Measurements from ENCODE around the gene ADGRB3.

ADGRB3 gene

DNA sequence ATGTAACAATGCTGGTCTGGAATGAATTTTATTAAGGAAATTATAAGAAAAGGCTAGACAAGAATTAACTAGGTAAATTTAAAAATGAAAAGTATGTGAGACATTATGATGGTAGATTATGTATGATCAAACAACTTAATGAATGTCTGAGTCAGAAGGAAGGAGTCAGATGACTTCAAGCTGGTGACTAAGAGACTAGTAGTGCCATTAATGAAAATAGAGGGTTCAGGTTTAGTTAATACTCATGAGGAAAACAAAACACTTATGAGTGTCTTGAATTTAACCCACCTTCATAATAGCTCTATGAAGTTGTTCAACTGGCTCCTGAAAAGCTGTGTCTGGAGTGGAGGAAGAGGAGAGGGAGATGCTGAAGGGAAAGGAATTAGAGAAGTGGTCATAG, 256.3 kb downstream of the ADGRB3 start:
- Histone ChIP-seq H3K9me2 (ENCODE audit: low read depth, low read length) (no peaks in the 10 kb centered on the region), H3K27ac (ENCODE audit: low read depth, low read length, poor library complexity, severe bottlenecking) (no peak overlapping the region), H3K79me2 (ENCODE audit: insufficient read depth, low read length) (no peaks in the 10 kb centered on the region), H3K4me3 (ENCODE audit: low read depth, low read length, poor library complexity, severe bottlenecking) (no peak overlapping the region), H3F3A (ENCODE audit: insufficient read depth, low read length) (no peaks in the 10 kb centered on the region), H3K4me1 (ENCODE audit: insufficient read depth, low read length, severe bottlenecking) (peaks cover 7% of the 10 kb centered on the region), H4K20me1 (ENCODE audit: insufficient read depth, low read length) (no peaks in the 10 kb centered on the region), H3K9ac (ENCODE audit: low read length) (no peak overlapping the region), H3K27me3 (ENCODE audit: insufficient read depth, low read length) (no peaks in the 10 kb centered on the region), H3K36me3 (ENCODE audit: insufficient read depth, low read length) (no peaks in the 10 kb centered on the region), H3K4me2 (ENCODE audit: low read length) (no peak overlapping the region), H3K9me3 (ENCODE audit: low read length) (no peaks in the 10 kb centered on the region), H2AFZ (ENCODE audit: low read length) (no peak overlapping the region)
- TF ChIP-seq, protein P1, sequence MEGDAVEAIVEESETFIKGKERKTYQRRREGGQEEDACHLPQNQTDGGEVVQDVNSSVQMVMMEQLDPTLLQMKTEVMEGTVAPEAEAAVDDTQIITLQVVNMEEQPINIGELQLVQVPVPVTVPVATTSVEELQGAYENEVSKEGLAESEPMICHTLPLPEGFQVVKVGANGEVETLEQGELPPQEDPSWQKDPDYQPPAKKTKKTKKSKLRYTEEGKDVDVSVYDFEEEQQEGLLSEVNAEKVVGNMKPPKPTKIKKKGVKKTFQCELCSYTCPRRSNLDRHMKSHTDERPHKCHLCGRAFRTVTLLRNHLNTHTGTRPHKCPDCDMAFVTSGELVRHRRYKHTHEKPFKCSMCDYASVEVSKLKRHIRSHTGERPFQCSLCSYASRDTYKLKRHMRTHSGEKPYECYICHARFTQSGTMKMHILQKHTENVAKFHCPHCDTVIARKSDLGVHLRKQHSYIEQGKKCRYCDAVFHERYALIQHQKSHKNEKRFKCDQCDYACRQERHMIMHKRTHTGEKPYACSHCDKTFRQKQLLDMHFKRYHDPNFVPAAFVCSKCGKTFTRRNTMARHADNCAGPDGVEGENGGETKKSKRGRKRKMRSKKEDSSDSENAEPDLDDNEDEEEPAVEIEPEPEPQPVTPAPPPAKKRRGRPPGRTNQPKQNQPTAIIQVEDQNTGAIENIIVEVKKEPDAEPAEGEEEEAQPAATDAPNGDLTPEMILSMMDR (IDR thresholded peaks at IDR 0.05; ENCODE audit: low read length), result no peak
- no peak for TF ChIP-seq EZH2 (IDR thresholded peaks at IDR 0.05; ENCODE audit: borderline replicate concordance, low read length)

DNA sequence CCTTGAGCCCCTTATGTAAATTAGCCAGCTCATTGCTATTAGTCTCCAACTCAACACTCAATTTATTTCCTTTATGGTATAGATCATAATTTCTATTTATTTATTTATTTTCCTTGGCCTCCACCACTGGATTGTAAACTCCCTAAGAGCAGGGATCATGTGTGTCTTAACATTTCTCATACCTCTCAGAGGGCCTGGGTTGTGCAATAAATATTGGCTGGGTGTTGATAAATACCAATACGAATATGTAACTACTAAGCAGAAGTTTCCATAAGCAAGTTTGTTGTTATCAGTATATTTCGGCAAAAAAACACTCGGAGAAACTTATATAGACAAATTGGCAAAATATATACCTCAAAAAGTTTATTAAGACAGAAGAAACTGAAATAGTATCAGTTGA, 257.4 kb downstream of the ADGRB3 start:
- Histone ChIP-seq H3K4me2 (ENCODE audit: low read length) (no peak overlapping the region), H3K27ac (ENCODE audit: low read depth, low read length, poor library complexity, severe bottlenecking) (no peak overlapping the region), H3K36me3 (ENCODE audit: insufficient read depth, low read length) (no peaks in the 10 kb centered on the region), H3K4me3 (ENCODE audit: low read depth, low read length, poor library complexity, severe bottlenecking) (no peak overlapping the region), H4K20me1 (ENCODE audit: insufficient read depth, low read length) (no peaks in the 10 kb centered on the region), H3K9ac (ENCODE audit: low read length) (no peak overlapping the region), H2AFZ (ENCODE audit: low read length) (no peak overlapping the region), H3F3A (ENCODE audit: insufficient read depth, low read length) (no peaks in the 10 kb centered on the region), H3K9me2 (ENCODE audit: low read depth, low read length) (no peaks in the 10 kb centered on the region), H3K9me3 (ENCODE audit: low read length) (no peaks in the 10 kb centered on the region), H3K4me1 (ENCODE audit: insufficient read depth, low read length, severe bottlenecking) (peaks cover 7% of the 10 kb centered on the region), H3K27me3 (ENCODE audit: insufficient read depth, low read length) (no peaks in the 10 kb centered on the region), H3K79me2 (ENCODE audit: insufficient read depth, low read length) (no peaks in the 10 kb centered on the region)
- TF ChIP-seq, protein P1 (IDR thresholded peaks at IDR 0.05; ENCODE audit: low read length), result no peak
- no peak for TF ChIP-seq EZH2 (IDR thresholded peaks at IDR 0.05; ENCODE audit: borderline replicate concordance, low read length)

DNA sequence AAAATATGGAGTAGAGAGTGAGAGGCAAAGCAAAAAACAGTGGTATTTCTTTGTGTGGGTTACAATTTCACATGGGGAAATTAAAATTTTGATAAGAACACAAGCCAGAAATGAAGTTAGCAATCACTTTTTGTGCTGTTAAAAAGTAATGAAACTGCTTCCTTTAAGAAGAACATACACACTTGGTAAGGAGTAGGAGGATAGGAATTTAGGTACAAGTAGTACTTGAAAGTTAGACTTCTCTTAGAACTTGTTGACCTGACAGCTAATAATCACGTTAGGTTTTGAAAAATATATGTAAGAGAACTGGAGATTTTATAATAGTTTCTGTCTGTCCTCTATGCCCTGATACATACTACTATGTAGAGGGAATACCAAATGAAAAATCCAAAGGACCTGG, 260.8 kb downstream of the ADGRB3 start:
- no peaks in the 10 kb centered on the region for H4K20me1 ChIP-seq (ENCODE audit: insufficient read depth, low read length)
- H3K9ac ChIP-seq (ENCODE audit: low read length), result no peak overlapping the region
- no peak overlapping the region for H3K27ac ChIP-seq (ENCODE audit: low read depth, low read length, poor library complexity, severe bottlenecking)
- no peaks in the 10 kb centered on the region for H3K27me3 ChIP-seq (ENCODE audit: insufficient read depth, low read length)
- no peaks in the 10 kb centered on the region for H3K79me2 ChIP-seq (ENCODE audit: insufficient read depth, low read length)
- H3K4me1 ChIP-seq (ENCODE audit: insufficient read depth, low read length, severe bottlenecking), result peaks cover 7% of the 10 kb centered on the region
- no peak overlapping the region for H3K4me3 ChIP-seq (ENCODE audit: low read depth, low read length, poor library complexity, severe bottlenecking)
- no peaks in the 10 kb centered on the region for H3K36me3 ChIP-seq (ENCODE audit: insufficient read depth, low read length)
- TF ChIP-seq, protein P1 (IDR thresholded peaks at IDR 0.05; ENCODE audit: low read length), result no peak
- no peak for TF ChIP-seq EZH2 (IDR thresholded peaks at IDR 0.05; ENCODE audit: borderline replicate concordance, low read length)
- no peak overlapping the region for H3K4me2 ChIP-seq (ENCODE audit: low read length)
- no peak overlapping the region for H2AFZ ChIP-seq (ENCODE audit: low read length)
- H3F3A ChIP-seq (ENCODE audit: insufficient read depth, low read length), result no peaks in the 10 kb centered on the region
- H3K9me3 ChIP-seq (ENCODE audit: low read length), result no peaks in the 10 kb centered on the region
- H3K9me2 ChIP-seq (ENCODE audit: low read depth, low read length), result no peaks in the 10 kb centered on the region
